Measurements from ENCODE around the gene IL17C.

The IL17C gene

DNA sequence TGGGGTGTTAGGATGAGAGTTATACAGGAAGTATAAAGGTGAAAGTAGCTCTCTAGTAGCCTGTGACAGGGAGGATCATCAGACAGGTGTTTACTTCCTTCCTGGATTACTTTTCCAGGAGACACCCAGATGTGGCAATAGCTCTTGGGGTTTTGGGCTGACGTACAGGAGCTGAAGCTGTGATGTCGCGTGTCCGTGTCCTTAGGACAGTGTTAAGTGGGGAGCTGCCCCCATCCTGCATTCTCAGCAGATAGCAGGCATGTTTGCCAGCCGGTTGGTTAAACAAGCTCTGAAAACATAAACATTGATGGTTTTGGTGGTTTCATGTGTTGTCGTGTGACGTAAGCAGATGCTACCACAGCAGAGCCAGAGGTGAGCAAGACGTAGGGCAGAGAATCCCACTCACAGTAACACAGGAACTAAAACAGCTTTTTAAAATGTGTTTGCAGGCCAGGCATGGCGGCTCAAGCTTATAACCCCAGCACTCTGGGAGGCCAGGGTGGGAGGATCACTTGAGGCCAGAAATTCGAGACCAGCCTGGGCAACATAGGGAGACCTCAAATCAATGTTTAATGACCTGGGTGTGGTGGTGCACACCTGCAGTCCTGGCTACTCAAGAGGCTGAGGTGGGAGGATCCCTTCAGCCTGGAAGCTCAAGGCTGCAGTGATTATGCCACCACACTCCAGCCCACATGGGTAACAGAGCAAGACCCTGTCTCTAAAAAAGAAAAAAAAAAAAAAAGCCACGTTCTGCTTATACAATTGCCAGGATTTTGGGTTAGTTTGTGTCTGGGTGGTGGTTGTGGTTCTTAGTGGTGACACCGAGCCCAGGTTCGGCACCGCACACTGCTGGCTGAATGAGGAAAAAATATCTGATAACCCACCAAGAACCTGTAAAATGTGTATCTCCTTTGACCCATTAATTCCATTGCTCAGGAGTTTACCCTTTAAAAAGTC is 18.2 kb upstream of the IL17C start:
- H3K27me3 ChIP-seq (ENCODE audit: control insufficient read depth, insufficient read depth, low read length): no peaks in the 10 kb centered on the region
- H3K36me3 ChIP-seq (ENCODE audit: control insufficient read depth, insufficient read depth, low read length): no peaks in the 10 kb centered on the region
- H3K4me2 ChIP-seq (ENCODE audit: low read length): no peak overlapping the region
- peaks cover 20% of the 10 kb centered on the region for H3K79me2 ChIP-seq
- H3K4me3 ChIP-seq (ENCODE audit: low read depth, low read length): no peak overlapping the region
- no peaks in the 10 kb centered on the region for H3K4me1 ChIP-seq
- no peaks in the 10 kb centered on the region for H3K9me3 ChIP-seq (ENCODE audit: control insufficient read depth, low read length)
- TF ChIP-seq, protein P1, sequence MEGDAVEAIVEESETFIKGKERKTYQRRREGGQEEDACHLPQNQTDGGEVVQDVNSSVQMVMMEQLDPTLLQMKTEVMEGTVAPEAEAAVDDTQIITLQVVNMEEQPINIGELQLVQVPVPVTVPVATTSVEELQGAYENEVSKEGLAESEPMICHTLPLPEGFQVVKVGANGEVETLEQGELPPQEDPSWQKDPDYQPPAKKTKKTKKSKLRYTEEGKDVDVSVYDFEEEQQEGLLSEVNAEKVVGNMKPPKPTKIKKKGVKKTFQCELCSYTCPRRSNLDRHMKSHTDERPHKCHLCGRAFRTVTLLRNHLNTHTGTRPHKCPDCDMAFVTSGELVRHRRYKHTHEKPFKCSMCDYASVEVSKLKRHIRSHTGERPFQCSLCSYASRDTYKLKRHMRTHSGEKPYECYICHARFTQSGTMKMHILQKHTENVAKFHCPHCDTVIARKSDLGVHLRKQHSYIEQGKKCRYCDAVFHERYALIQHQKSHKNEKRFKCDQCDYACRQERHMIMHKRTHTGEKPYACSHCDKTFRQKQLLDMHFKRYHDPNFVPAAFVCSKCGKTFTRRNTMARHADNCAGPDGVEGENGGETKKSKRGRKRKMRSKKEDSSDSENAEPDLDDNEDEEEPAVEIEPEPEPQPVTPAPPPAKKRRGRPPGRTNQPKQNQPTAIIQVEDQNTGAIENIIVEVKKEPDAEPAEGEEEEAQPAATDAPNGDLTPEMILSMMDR (IDR thresholded peaks at IDR 0.05): no peak
- no peak overlapping the region for H3K9ac ChIP-seq
- H2AFZ ChIP-seq: no peak overlapping the region
- H3K27ac ChIP-seq: no peak overlapping the region

DNA sequence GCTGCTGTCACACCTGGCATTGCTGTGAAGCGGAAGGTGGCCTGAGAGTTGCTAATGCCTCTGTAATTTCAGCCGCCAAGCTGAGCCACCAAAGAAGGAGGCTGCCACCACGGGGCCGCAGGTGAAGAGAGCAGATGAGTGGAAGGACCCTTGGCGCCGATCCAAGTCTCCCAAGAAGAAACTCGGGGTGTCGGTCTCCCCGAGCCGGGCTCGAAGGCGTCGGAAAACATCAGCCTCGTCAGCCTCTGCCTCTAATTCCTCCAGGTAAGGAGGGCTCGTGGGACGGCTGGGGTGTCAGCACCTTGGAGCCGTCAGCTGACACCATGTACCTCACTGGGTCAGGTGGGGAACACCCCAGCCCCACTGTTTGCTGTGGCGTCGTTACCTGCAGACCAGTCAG is 16.2 kb upstream of the IL17C start:
- Histone ChIP-seq H3K27me3 (ENCODE audit: control insufficient read depth, insufficient read depth, low read length) (no peaks in the 10 kb centered on the region), H3K4me1 (no peaks in the 10 kb centered on the region), H3K4me2 (ENCODE audit: low read length) (no peak overlapping the region), H3K27ac (no peak overlapping the region), H3K79me2 (peaks cover 6% of the 10 kb centered on the region), H3K9me3 (ENCODE audit: control insufficient read depth, low read length) (no peaks in the 10 kb centered on the region), H3K4me3 (ENCODE audit: low read depth, low read length) (no peak overlapping the region), H3K36me3 (ENCODE audit: control insufficient read depth, insufficient read depth, low read length) (no peaks in the 10 kb centered on the region), H3K9ac (no peak overlapping the region), H2AFZ (no peak overlapping the region)
- TF ChIP-seq, protein P1 (IDR thresholded peaks at IDR 0.05): no peak

DNA sequence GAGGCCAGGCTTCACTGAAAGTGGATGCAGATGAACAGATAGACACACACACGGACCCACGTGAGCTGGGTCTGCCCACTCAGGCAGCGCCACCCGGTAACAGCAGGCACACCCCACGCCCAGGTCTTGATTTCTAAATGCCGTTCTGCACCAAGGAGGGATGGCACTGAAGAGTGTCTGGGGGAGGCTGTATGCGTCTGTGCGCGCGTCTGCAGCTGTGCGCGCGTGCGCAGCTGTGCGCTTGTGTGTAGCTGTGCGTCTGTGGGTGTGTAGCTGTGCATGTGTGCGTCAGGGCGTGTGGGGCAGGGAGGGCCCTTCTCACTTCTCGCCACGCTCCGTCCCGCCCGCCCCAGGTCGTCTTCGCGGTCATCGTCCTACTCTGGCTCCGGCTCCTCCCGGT is 15.5 kb upstream of the IL17C start:
- TF ChIP-seq, protein P1 (IDR thresholded peaks at IDR 0.05): no peak
- Histone ChIP-seq H3K27me3 (ENCODE audit: control insufficient read depth, insufficient read depth, low read length) (no peaks in the 10 kb centered on the region), H3K27ac (no peak overlapping the region), H3K4me3 (ENCODE audit: low read depth, low read length) (no peak overlapping the region), H3K9me3 (ENCODE audit: control insufficient read depth, low read length) (no peaks in the 10 kb centered on the region), H3K4me1 (no peaks in the 10 kb centered on the region), H3K36me3 (ENCODE audit: control insufficient read depth, insufficient read depth, low read length) (no peaks in the 10 kb centered on the region), H3K79me2 (peaks cover 5% of the 10 kb centered on the region), H3K9ac (no peak overlapping the region), H2AFZ (no peak overlapping the region), H3K4me2 (ENCODE audit: low read length) (no peak overlapping the region)

DNA sequence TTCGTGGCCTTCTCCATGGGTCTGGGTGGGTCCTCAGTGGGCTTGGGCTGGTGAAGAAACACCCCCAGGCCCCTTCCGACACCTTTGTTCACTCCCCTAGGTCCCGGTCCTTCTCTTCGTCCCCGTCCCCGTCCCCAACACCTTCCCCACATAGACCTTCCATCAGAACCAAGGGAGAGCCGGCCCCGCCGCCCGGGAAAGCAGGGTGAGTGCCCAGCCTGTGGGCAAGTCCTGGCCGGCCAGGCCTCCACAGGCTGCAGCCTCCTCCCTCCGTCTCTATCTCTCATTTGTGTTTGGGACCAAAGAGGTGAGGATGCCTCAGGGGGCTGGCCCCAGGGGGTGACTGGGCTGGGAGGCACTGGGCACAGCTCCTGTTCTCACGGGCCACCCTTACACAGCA is 14.5 kb upstream of the IL17C start:
- Histone ChIP-seq H3K4me3 (ENCODE audit: low read depth, low read length) (no peak overlapping the region), H3K36me3 (ENCODE audit: control insufficient read depth, insufficient read depth, low read length) (no peaks in the 10 kb centered on the region), H3K9me3 (ENCODE audit: control insufficient read depth, low read length) (no peaks in the 10 kb centered on the region), H3K27ac (no peak overlapping the region), H3K9ac (no peak overlapping the region), H3K27me3 (ENCODE audit: control insufficient read depth, insufficient read depth, low read length) (no peaks in the 10 kb centered on the region), H3K79me2 (peaks cover 2% of the 10 kb centered on the region), H2AFZ (no peak overlapping the region), H3K4me2 (ENCODE audit: low read length) (no peak overlapping the region), H3K4me1 (no peaks in the 10 kb centered on the region)
- TF ChIP-seq, protein P1 (IDR thresholded peaks at IDR 0.05): no peak

DNA sequence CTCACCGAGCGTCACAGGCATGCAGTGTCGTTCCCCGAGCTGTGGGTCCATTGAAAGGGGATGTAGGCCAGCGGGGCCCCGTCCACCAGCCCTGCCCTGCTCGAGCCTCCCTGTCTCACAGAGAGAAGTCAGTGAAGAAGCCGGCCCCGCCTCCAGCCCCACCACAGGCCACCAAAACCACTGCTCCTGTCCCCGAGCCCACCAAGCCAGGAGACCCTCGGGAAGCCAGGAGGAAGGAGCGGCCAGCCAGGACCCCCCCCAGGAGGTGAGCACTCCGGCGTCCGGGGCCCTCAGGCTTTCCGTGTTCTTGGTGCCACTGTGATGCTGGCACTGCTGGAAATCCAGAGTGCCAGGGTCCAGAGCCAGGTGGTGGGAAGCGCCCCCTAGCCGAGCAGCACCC is 13.9 kb upstream of the IL17C start:
- peaks cover 2% of the 10 kb centered on the region for H3K79me2 ChIP-seq
- no peak overlapping the region for H2AFZ ChIP-seq
- no peak overlapping the region for H3K4me3 ChIP-seq (ENCODE audit: low read depth, low read length)
- no peaks in the 10 kb centered on the region for H3K4me1 ChIP-seq
- TF ChIP-seq, protein P1 (IDR thresholded peaks at IDR 0.05): no peak
- no peaks in the 10 kb centered on the region for H3K9me3 ChIP-seq (ENCODE audit: control insufficient read depth, low read length)
- no peaks in the 10 kb centered on the region for H3K27me3 ChIP-seq (ENCODE audit: control insufficient read depth, insufficient read depth, low read length)
- no peak overlapping the region for H3K27ac ChIP-seq
- no peak overlapping the region for H3K9ac ChIP-seq
- no peak overlapping the region for H3K4me2 ChIP-seq (ENCODE audit: low read length)
- H3K36me3 ChIP-seq (ENCODE audit: control insufficient read depth, insufficient read depth, low read length): no peaks in the 10 kb centered on the region

Measured in parathyroid adenoma (tissue), 2 donors.